Activated CD4-positive, alpha-beta T cell treated with anti-CD3 and anti-CD28 coated beads for 4 hours (primary cell): ENCODE results near the gene RNU1-2.
"Not testable (repeated sequence)": the region's sequence is repeated elsewhere in the genome, so short reads cannot be mapped to it uniquely, and the experiment has no call there.

Experiments
- DNase-seq, 2 donors: peaks; one replicate each; pipeline ENCODE4 v3.0.0-alpha.2; 2020

RNU1-2 gene

DNA sequence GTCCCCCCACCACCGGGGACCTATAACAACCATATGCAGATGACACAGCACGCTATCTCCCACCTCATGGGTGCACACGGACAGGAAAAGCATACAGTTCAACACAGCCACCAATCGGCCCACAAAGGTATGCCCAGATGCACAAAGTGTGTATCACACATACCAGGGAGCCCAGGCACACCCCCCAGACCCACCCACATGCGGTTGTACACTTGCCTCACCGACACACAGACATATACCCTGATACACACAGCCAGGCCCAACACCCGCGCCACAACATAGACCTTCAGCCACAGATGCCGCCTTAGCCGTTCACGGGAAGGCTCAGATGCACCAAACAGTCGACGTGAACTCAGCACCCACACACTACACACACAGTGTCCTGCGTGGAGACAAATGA is 31.5 kb downstream of the RNU1-2 start:
- no peak for DNase-seq

DNA sequence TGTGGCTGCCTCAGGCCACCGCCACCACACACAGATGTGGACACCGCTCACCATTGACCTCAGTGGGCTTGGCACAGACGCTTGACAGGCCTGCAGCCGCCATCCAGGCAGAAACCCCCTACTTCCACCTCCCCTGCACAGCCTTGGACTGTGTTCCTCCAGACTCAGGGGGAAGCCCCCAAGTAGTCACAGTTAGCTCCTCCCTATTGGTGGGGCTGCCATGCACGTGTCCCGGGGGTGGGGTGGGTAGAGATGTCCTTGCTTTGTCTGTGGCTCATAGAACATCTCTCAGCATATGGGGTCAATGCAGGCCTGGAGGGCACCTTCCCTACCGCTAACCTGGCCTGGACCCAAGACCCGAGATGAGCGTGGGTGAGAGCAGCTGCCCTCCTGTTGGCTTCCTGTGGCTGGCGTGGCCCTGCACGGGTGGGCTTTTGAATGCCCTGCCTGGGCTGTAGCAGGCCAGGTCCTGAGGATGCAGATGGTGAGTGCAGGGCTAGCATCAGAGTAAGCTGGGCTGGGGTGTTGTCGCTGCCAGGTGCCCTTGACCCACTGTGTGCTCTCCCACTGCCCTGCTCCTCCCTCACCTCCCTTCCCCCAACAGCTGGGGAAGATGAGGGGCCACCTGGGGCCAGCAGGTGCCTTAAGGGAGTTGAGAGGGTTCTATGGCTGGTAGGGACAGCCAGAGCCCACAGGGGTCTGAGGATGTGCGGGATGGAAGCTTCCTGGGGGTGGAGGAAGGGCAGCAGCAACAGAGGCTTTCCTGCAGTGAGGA is 32.1 kb downstream of the RNU1-2 start:
- DNase-seq, result no peak

DNA sequence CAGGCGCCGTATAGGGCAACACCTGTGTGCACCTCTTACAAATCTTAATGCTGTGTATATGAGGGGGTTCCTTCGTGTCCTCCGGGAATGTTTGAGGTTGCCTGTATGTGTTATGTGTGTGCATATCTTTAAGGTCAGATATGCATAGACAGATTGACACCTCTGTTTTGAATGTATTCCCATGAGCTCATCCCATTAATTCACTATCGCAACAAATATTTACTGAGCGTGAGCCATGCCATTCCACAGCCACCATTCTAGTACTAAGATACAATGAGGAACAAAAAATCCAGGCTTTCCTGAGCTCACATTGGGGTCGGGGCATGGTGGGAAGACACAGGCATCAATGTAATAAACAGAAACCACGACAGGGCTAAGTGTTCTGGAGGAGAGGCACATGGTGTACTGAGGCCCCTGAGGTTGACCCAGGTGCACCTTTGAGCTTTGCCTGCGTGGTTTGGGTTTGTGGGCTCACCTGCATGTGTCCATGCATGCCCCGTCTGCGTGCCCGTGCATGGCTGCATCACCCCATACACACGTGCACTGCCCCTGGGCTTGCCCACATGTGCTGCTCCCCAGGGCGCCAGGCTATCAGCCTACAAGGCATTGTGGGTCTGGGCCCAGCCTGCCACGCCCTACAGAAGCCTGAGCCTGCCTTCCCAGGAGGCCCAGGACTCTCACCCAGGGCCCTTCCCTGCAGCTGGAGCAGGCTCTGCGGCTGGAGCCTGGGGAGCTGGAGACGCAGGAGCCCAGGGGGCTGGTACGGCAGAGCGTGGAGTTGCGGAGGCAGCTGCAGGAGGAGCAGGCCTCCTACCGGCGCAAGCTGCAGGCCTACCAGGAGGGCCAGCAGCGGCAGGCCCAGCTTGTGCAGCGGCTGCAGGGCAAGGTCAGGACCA is 33.6 kb downstream of the RNU1-2 start:
- not testable (repeated sequence) for DNase-seq

DNA sequence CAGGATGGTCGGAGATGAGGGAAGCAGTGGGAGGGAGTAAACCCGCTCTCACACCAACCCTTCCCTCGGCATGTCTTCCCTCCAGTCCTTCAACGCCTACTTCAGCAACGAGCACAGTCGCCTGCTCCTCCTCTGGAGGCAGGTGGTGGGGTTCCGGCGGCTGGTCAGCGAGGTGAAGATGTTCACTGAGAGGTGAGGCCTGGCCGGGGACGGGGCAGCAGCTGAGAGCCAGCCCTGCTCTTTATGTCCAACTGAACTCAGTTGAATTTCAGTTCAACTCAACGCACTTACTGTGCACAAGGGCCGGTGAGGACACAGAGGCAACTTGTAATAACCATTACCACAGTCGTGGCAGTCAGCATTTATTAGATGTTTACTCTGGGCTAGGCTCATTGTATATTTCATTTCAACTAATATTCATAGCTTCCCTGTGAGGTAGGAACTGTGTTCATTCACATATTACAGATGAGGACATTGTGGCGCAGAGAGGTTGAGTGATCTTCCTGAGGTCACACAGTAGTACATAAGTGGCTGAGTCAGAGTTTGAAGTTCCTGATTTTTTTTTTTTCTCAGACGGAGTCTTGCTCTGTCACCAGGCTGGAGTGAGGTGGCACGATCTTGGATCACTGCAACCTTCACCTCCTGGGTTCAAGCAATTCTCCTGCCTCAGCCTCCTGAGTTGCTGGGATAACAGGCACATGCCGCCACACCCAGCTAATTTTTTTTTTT is 35.6 kb downstream of the RNU1-2 start:
- DNase-seq, result not testable (repeated sequence)

DNA sequence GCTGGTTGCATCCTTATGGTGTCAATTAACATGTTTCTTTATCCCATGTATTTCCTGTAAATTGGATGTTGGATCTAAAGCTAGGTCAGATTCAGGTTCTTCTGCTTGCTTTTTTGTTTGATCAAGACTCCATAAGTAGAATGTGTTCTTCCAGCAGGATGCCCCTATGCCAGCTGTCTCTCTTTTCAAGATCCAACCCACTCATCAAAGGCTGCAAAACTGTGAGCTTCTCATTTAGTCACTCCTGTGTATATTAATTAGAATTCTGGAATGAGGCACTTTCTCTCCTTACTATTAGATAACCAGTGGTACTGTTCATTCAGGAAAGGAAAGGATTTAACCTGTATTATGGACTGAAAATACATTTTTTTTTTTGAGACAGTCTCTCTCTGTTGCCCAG is 38.2 kb downstream of the RNU1-2 start:
- not testable (repeated sequence) for DNase-seq

DNA sequence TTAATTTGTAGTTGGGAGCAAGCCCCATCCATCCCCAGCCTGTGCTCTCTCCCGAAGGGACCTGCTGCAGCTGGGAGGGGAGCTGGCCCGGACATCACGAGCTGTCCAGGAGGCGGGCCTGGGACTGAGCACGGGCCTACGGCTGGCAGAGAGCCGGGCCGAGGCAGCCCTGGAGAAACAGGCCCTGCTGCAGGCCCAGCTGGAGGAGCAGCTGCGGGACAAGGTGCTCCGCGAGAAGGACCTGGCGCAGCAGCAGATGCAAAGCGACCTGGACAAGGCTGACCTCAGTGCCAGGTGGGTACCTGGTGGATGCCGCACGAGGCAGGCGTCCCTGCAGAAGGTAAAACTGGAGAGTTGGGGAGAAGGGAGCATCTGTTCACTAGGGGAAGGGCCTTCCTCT is 40.8 kb downstream of the RNU1-2 start:
- not testable (repeated sequence) for DNase-seq

DNA sequence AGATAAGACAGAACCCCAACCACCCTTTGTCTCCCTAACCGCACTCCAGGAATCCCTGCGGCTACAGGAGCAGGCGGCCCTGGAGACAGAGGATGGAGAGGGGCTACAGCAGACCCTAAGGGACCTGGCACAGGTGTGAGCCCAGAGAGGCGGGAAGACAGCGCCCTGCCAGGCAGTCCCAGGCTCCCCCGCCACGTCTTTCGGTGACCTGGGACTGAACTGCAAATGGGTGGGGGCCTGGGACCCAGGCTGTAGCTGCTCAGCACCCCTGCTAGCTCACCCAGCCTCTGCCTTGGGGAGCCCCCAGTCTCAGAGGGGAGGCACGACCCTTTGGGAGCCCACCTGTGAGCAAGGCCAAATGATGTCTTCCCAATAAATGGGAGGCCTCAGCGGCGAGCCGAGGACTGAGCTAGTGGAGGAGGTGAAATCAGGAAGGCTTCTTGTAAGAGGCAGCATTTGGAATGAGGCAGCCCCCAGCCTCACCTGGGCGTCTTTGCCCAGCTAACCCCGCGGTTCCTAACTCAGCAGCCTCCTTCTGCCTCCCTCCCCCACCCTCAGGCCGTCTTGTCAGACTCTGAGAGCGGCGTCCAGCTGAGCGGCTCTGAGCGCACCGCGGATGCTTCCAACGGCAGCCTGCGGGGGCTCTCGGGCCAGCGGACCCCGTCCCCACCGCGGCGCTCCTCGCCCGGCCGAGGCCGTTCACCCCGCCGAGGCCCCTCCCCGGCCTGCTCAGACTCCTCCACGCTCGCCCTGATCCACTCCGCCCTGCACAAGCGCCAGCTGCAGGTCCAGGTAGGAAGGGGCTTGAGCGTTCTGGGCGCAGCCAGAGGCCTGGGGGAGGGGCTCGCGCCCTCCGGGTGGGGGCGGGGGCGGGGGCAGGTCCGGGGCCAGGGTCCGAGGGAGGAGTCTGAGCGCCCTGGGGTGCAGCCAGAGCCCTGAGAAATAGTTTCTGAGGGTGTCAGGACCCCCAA is 42.9 kb downstream of the RNU1-2 start:
- no peak for DNase-seq

DNA sequence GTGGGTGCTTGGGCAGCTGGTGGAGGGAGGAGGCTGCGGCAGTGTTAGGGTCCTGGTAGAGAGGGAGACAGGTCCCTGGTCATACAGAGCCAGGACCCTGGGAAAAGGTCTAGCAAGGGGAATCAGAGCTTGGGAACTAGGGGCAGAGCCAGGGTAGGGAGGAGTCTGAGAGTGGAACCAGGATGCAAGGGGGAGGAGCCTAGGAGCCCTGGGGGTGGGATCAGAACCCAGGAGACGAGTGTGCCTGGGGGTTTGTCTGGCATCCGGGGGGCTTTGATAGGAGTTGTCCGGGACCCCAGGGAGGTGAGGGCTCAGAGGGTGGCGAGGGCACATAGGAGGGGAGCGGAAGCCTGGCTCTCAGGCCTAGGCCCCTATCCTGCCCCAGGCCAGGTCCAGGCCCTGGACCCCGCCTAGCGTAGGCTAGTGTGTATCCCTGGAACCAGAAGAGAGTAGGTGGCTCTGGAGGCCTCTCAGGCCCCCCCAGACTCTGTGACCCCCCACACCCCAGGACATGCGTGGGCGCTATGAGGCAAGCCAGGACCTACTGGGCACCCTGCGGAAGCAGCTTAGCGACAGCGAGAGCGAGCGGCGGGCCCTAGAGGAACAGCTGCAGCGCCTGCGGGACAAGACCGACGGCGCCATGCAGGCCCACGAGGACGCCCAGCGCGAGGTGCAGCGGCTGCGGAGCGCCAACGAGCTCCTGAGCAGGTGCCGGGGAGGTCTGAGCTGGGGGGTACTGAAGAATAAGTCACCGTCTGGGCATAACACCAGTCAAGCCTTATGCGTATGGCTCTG is 43.8 kb downstream of the RNU1-2 start:
- not testable (repeated sequence) for DNase-seq

DNA sequence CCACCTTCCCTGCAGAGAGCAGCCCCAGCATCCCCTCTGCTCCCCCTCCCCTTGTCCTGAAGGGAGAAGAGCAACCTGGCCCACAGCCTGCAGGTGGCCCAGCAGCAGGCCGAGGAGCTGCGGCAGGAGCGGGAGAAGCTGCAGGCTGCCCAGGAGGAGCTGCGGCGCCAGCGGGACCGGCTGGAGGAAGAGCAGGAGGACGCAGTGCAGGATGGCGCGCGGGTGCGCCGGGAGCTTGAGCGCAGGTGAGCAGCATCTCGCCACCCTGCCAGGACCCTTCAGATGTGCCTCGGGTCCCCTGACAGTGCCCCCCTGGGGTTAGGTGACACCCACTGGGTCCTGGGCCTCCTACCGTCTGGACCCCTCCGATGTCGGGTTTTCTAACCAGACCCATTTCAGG is 48.3 kb downstream of the RNU1-2 start:
- DNase-seq, result no peak

DNA sequence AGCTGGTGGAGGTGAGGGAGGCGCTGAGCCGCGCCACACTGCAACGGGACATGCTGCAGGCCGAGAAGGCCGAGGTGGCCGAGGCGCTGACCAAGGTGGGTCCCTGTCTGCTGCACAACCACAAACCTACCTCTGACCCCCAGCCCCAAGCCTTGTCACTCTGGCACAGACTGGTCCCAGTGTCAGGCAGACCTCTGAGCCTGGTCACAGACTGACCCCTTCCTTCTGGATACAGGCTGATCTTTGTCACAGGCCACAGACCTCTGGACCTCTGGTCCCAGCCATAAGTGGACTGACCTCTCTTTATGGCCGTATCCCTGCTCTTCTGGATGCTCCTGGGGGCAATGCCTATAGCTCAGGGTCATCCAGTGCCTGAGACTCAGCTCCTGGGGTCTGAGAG is 49.7 kb downstream of the RNU1-2 start:
- not testable (repeated sequence) for DNase-seq
